SIG-M5 treated with dmso at 0.1 percent for 504 hours (cell line): ENCODE measurements around the gene CCDC57.
A peak's percentile ranks its signal among the peaks of the same experiment; 100 is the strongest.
"Not testable (repeated sequence)": the region's sequence is repeated elsewhere in the genome, so short reads cannot be mapped to it uniquely, and the experiment has no call there.

Experiments used
- DNase-seq: peaks from one replicate; lab custom pipeline; 2025; ENCODE audit not compliant: unreplicated experiment; lab: John Stamatoyannopoulos, UW

Gene CCDC57

GRCh38 chr17:82156284-82156925 lies 56.2 kb downstream of the CCDC57 start:
- no peak for DNase-seq

GRCh38 chr17:82155606-82156005 lies 57.0 kb downstream of the CCDC57 start:
- no peak for DNase-seq

GRCh38 chr17:82154881-82155331 lies 57.7 kb downstream of the CCDC57 start:
- DNase-seq, result no peak

- peak; percentile 56 for DNase-seq
Observed at GRCh38 chr17:82153745-82154375, 58.8 kb downstream of the CCDC57 start.

GRCh38 chr17:82153295-82153691 lies 59.3 kb downstream of the CCDC57 start:
- DNase-seq, result no peak

GRCh38 chr17:82152556-82153294 lies 59.9 kb downstream of the CCDC57 start:
- no peak for DNase-seq

GRCh38 chr17:82152114-82152513 lies 60.5 kb downstream of the CCDC57 start:
- no peak for DNase-seq

- no peak for DNase-seq
Observed at GRCh38 chr17:82151106-82151957, 61.3 kb downstream of the CCDC57 start.

- DNase-seq, result no peak
Observed at GRCh38 chr17:82149401-82150099, 63.1 kb downstream of the CCDC57 start.

- no peak for DNase-seq
Observed at GRCh38 chr17:82148997-82149396, 63.6 kb downstream of the CCDC57 start.

GRCh38 chr17:82148011-82148410 lies 64.6 kb downstream of the CCDC57 start:
- DNase-seq, result no peak

- DNase-seq, result no peak
Observed at GRCh38 chr17:82146663-82147654, 65.7 kb downstream of the CCDC57 start.

GRCh38 chr17:82145550-82146155 lies 67.0 kb downstream of the CCDC57 start:
- DNase-seq, result no peak

- DNase-seq, result no peak
Observed at GRCh38 chr17:82143333-82143732, 69.3 kb downstream of the CCDC57 start.

- not testable (repeated sequence) for DNase-seq
Observed at GRCh38 chr17:82139961-82140360, 72.7 kb downstream of the CCDC57 start.

GRCh38 chr17:82138511-82138992 lies 74.1 kb downstream of the CCDC57 start:
- DNase-seq, result no peak

GRCh38 chr17:82134101-82134500 lies 78.5 kb downstream of the CCDC57 start:
- DNase-seq, result no peak

GRCh38 chr17:82133166-82133953 lies 79.3 kb downstream of the CCDC57 start:
- DNase-seq, result not testable (repeated sequence)
